Astrocyte (in vitro differentiated cells and primary cell): Measurements from ENCODE around the gene CDKL4. TPM values are rescaled to one million over a fixed set of nuclear protein-coding genes. Genes with fewer than 3 reads are reported as not detected.

Experiments used
- DNase-seq: peaks from one replicate; pipeline ENCODE4 v3.0.0-alpha.2; 2010; ENCODE audit warnings: low read depth
- FAIRE-seq: peaks from 2 replicates; lab custom pipeline; 2011; peaks lifted over from hg19 to GRCh38; lab: Jason Lieb, UNC
- H2AFZ ChIP-seq: 2 replicates; pipeline ENCODE4 v1.6.0; 2012; ENCODE audit warnings: low read depth, low read length, inconsistent platforms
- H3K27ac ChIP-seq: 2 replicates; pipeline ENCODE4 v1.5.1; 2011; ENCODE audit warnings: low read depth, low read length, inconsistent platforms
- H3K27me3 ChIP-seq: 2 replicates; pipeline ENCODE4 v1.6.0; 2011; ENCODE audit warnings: low read length, inconsistent platforms; ENCODE audit not compliant: insufficient read depth
- H3K36me3 ChIP-seq: 2 replicates; pipeline ENCODE4 v1.5.1; 2011; ENCODE audit warnings: low read length, inconsistent platforms; ENCODE audit not compliant: insufficient read depth
- H3K4me1 ChIP-seq: 2 replicates; pipeline ENCODE4 v1.5.1; 2011; ENCODE audit warnings: low read length, inconsistent platforms; ENCODE audit not compliant: insufficient read depth
- H3K4me2 ChIP-seq: 2 replicates; pipeline ENCODE4 v1.6.0; 2012; ENCODE audit warnings: low read length, inconsistent platforms
- H3K4me3 ChIP-seq: 2 replicates; pipeline ENCODE4 v1.5.1; 2011; ENCODE audit warnings: low read depth, mild to moderate bottlenecking, low read length, inconsistent platforms; ENCODE audit not compliant: insufficient read depth
- H3K79me2 ChIP-seq: 2 replicates; pipeline ENCODE4 v1.6.0; 2012; ENCODE audit warnings: mild to moderate bottlenecking, low read length, inconsistent platforms; ENCODE audit not compliant: insufficient read depth
- H3K9ac ChIP-seq: 2 replicates; pipeline ENCODE4 v1.6.0; 2012; ENCODE audit warnings: mild to moderate bottlenecking, low read length, inconsistent platforms
- H3K9me3 ChIP-seq: 2 replicates; pipeline ENCODE4 v1.5.1; 2012; ENCODE audit warnings: low read depth, mild to moderate bottlenecking, low read length, inconsistent platforms; ENCODE audit not compliant: insufficient read depth
- H4K20me1 ChIP-seq: 2 replicates; pipeline ENCODE4 v1.6.0; 2012; ENCODE audit warnings: low read length, inconsistent platforms; ENCODE audit not compliant: insufficient read depth
- H3K27ac Mint-ChIP-seq: one replicate; pipeline ENCODE4 v1.8.0; 2021; ENCODE audit warnings: mild to moderate bottlenecking, mixed read lengths; ENCODE audit not compliant: unreplicated experiment
- H3K27me3 Mint-ChIP-seq: one replicate; pipeline ENCODE4 v1.8.0; 2021; ENCODE audit warnings: low read depth, mixed read lengths; ENCODE audit not compliant: unreplicated experiment
- H3K36me3 Mint-ChIP-seq: one replicate; pipeline ENCODE4 v1.8.0; 2021; ENCODE audit warnings: low read depth, mixed read lengths; ENCODE audit not compliant: unreplicated experiment
- H3K4me1 Mint-ChIP-seq: one replicate; pipeline ENCODE4 v1.8.0; 2021; ENCODE audit warnings: low read depth, mixed read lengths; ENCODE audit not compliant: unreplicated experiment
- H3K4me3 Mint-ChIP-seq: one replicate; pipeline ENCODE4 v1.8.0; 2021; ENCODE audit warnings: mild to moderate bottlenecking, moderate library complexity, mixed read lengths; ENCODE audit not compliant: unreplicated experiment
- H3K9me3 Mint-ChIP-seq: one replicate; pipeline ENCODE4 v1.8.0; 2021; ENCODE audit warnings: mild to moderate bottlenecking, mixed read lengths; ENCODE audit not compliant: unreplicated experiment
- CTCF ChIP-seq: IDR thresholded peaks from 2 replicates; pipeline ENCODE4 v1.5.1; 2011; ENCODE audit warnings: low read depth, mild to moderate bottlenecking, inconsistent platforms, low read length, moderate library complexity; ENCODE audit not compliant: insufficient read depth
- EZH2 ChIP-seq: IDR thresholded peaks from 2 replicates; pipeline ENCODE4 v1.6.1; 2012; ENCODE audit warnings: mild to moderate bottlenecking, low read length, inconsistent platforms; ENCODE audit not compliant: insufficient read depth
- total RNA-seq: library from RNA; stranded (reverse); gene quantifications from 2 replicates; pipeline ENCODE4 v1.2.1, GENCODE V29; 2021

CDKL4 gene
- total RNA-seq, 1 donor from 2014 or later, result 1.4 TPM

GRCh38 chr2:39150890-39151497 lies 92.8 kb downstream of the CDKL4 start:
- TF ChIP-seq EZH2 (no peak), CTCF (no peak)
- Mint-ChIP-seq H3K27me3 (no peaks in the 10 kb centered on the region), H3K27ac (no peak overlapping the region), H3K4me3 (no peak overlapping the region), H3K4me1 (no peaks in the 10 kb centered on the region), H3K9me3 (no peaks in the 10 kb centered on the region), H3K36me3 (no peaks in the 10 kb centered on the region)
- H3K36me3 ChIP-seq, result no peaks in the 10 kb centered on the region
- no peaks in the 10 kb centered on the region for H3K4me1 ChIP-seq
- no peaks in the 10 kb centered on the region for H3K79me2 ChIP-seq
- H3K9me3 ChIP-seq, result no peaks in the 10 kb centered on the region
- DNase-seq, result no peak
- H3K9ac ChIP-seq, result no peak overlapping the region
- no peaks in the 10 kb centered on the region for H4K20me1 ChIP-seq
- H2AFZ ChIP-seq, result no peak overlapping the region
- no peak for FAIRE-seq
- no peaks in the 10 kb centered on the region for H3K27me3 ChIP-seq
- H3K4me2 ChIP-seq, result no peak overlapping the region
- H3K4me3 ChIP-seq, result no peak overlapping the region
- H3K27ac ChIP-seq, result no peak overlapping the region

- no peak overlapping the region for H3K9ac ChIP-seq
- FAIRE-seq (no peak), DNase-seq (no peak)
- Mint-ChIP-seq H3K9me3 (no peaks in the 10 kb centered on the region), H3K36me3 (no peaks in the 10 kb centered on the region), H3K4me1 (no peaks in the 10 kb centered on the region), H3K27me3 (no peaks in the 10 kb centered on the region), H3K27ac (no peak overlapping the region), H3K4me3 (no peak overlapping the region)
- no peaks in the 10 kb centered on the region for H3K79me2 ChIP-seq
- no peaks in the 10 kb centered on the region for H3K27me3 ChIP-seq
- H4K20me1 ChIP-seq, result no peaks in the 10 kb centered on the region
- H3K4me1 ChIP-seq, result no peaks in the 10 kb centered on the region
- H2AFZ ChIP-seq, result peak overlapping the region; percentile 4
- no peak overlapping the region for H3K27ac ChIP-seq
- H3K9me3 ChIP-seq, result no peaks in the 10 kb centered on the region
- H3K36me3 ChIP-seq, result no peaks in the 10 kb centered on the region
- H3K4me3 ChIP-seq, result no peak overlapping the region
- TF ChIP-seq CTCF (no peak), EZH2 (no peak)
- H3K4me2 ChIP-seq, result no peak overlapping the region
These were observed 93.6 kb downstream of the CDKL4 start for GRCh38 chr2:39150102-39150562.

- no peak overlapping the region for H3K4me3 ChIP-seq
- H3K27ac ChIP-seq, result no peak overlapping the region
- H3K9me3 ChIP-seq, result no peaks in the 10 kb centered on the region
- no peak overlapping the region for H2AFZ ChIP-seq
- H3K36me3 Mint-ChIP-seq, result no peaks in the 10 kb centered on the region
- H3K4me2 ChIP-seq, result no peak overlapping the region
- no peak for DNase-seq
- H3K4me1 Mint-ChIP-seq, result peaks cover 5% of the 10 kb centered on the region
- no peaks in the 10 kb centered on the region for H3K27me3 Mint-ChIP-seq
- no peaks in the 10 kb centered on the region for H4K20me1 ChIP-seq
- H3K79me2 ChIP-seq, result no peaks in the 10 kb centered on the region
- FAIRE-seq, result no peak
- TF ChIP-seq EZH2 (no peak), CTCF (no peak)
- no peaks in the 10 kb centered on the region for H3K4me1 ChIP-seq
- no peak overlapping the region for H3K4me3 Mint-ChIP-seq
- H3K36me3 ChIP-seq, result no peaks in the 10 kb centered on the region
- no peak overlapping the region for H3K27ac Mint-ChIP-seq
- no peaks in the 10 kb centered on the region for H3K9me3 Mint-ChIP-seq
- H3K9ac ChIP-seq, result no peak overlapping the region
- H3K27me3 ChIP-seq, result no peaks in the 10 kb centered on the region
These were observed 97.1 kb downstream of the CDKL4 start for GRCh38 chr2:39146630-39147029.
